Measurements from ENCODE around the gene NPHP4. TPM values are rescaled to one million over a fixed set of nuclear protein-coding genes. Genes with fewer than 3 reads are reported as not detected.

NPHP4 gene
- total RNA-seq, 1 donor: 6.5 TPM

DNA sequence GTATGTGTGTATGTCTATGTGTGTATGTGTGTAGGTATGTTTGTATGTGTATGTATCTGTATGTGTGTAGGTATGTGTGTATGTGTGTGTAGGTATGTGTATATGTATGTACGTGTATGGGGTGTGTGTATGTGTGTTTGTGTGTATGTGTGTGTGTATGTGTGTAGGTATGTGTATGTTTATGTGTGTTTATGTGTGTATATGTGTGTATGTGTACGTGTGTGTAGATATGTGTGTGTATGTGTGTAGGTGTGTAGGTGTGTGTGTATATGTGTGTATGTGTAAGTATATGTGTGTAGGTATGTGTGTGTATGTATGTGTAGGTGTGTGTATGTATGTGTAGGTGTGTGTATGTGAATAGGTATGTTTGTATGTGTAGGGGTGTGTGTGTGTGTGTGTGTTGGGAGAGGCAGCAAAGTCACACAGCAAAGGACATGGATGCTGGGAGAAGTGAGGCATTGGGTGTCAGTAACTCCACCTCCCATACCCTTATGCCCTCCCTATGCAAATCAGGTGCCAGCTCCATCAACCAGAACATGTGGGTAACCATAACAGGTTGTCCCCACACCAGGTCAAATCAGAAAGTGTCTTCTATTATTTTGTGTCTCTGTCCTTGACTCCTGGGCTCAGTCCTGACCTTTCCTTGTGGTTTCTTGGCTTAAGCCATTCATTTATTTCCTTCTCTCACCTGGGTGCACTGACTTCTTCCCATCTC, 38.5 kb upstream of the NPHP4 start:
- DNase-seq (ENCODE audit: low read depth): no peak
- H3K4me3 ChIP-seq (ENCODE audit: low read depth, low read length): no peak overlapping the region
- TF ChIP-seq, protein P1, sequence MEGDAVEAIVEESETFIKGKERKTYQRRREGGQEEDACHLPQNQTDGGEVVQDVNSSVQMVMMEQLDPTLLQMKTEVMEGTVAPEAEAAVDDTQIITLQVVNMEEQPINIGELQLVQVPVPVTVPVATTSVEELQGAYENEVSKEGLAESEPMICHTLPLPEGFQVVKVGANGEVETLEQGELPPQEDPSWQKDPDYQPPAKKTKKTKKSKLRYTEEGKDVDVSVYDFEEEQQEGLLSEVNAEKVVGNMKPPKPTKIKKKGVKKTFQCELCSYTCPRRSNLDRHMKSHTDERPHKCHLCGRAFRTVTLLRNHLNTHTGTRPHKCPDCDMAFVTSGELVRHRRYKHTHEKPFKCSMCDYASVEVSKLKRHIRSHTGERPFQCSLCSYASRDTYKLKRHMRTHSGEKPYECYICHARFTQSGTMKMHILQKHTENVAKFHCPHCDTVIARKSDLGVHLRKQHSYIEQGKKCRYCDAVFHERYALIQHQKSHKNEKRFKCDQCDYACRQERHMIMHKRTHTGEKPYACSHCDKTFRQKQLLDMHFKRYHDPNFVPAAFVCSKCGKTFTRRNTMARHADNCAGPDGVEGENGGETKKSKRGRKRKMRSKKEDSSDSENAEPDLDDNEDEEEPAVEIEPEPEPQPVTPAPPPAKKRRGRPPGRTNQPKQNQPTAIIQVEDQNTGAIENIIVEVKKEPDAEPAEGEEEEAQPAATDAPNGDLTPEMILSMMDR (IDR thresholded peaks at IDR 0.05; ENCODE audit: insufficient read depth, low read depth, low read length): no peak

DNA sequence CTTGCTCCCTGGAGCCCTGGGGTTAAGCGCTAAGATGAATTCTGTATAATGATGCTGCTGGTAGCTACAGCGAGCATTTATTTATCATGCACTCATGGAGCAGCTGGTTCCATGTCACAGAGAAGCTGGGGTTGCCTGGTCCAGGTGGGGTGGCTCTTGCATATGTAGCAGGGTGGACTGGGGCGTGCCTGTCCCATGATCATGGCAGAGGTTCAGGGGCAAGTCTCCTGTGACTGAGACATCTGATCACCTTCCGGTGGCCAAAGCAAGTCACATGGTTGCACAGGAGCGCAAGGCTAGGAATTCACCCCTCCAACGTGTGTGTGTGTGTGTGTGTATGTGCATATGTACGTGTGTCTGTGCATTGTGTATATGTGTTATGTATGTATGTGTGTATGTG, 37.9 kb upstream of the NPHP4 start:
- DNase-seq (ENCODE audit: low read depth): no peak
- H3K4me3 ChIP-seq (ENCODE audit: low read depth, low read length): no peak overlapping the region
- TF ChIP-seq, protein P1 (IDR thresholded peaks at IDR 0.05; ENCODE audit: insufficient read depth, low read depth, low read length): no peak

DNA sequence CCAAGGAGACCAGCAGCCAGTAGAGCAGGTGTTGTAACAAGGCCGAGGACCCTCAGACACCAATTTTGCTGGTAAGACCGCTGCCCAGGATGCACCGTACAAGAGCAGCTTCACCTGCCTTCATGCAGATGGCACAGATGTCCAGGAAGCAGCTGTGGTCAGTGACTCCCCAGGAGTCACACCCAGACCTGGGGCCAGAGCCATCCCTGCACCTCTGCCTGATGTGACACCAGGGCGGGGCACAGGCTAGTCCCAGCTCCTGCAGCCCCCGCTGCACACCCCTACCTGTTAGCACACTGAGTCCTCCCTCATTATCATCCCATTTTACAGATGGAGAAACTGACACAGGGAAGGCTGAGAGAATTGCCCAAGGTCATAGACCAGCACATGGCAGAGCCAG, 37.1 kb upstream of the NPHP4 start:
- TF ChIP-seq, protein P1 (IDR thresholded peaks at IDR 0.05; ENCODE audit: insufficient read depth, low read depth, low read length): no peak
- no peak overlapping the region for H3K4me3 ChIP-seq (ENCODE audit: low read depth, low read length)
- no peak for DNase-seq (ENCODE audit: low read depth)

DNA sequence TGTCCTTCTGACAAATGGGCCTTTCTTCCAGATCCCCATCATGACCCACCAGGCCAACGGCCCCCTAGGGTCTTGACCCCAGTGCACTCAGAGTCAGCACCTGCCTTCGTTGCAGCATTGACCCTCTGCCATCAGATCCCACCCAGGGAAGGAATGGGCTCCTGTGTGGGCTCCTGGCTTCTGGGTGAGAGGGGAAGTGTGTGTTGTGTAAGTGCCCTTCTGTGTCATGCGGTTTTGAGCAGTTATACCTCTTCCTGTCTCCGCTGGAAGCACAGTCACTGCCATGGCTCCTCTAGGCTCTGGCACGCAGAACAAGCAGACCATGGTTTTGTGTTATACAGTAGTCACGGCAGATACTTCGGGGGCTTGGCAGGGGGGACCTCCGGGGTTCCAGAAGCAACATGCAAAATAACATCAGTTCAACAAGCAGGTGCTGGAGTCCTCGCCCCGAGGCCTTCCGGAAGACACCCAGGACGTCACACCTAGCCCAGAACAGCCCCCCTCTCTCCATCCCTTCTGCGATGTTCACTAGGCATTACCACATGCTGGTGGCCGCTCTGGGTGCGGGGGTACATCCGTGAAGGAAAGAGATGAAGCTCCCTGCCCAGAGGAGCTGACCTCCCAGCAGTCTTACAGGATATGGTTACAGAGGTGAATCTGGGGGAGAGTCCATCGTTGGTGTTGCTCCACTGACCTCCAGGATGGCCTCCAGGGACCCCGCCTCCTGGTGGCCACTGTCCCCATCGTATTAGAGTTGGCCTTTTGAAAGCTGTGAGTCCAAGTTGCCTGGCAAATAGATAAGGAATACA, 36.0 kb upstream of the NPHP4 start:
- DNase-seq (ENCODE audit: low read depth): no peak
- TF ChIP-seq, protein P1 (IDR thresholded peaks at IDR 0.05; ENCODE audit: insufficient read depth, low read depth, low read length): no peak

DNA sequence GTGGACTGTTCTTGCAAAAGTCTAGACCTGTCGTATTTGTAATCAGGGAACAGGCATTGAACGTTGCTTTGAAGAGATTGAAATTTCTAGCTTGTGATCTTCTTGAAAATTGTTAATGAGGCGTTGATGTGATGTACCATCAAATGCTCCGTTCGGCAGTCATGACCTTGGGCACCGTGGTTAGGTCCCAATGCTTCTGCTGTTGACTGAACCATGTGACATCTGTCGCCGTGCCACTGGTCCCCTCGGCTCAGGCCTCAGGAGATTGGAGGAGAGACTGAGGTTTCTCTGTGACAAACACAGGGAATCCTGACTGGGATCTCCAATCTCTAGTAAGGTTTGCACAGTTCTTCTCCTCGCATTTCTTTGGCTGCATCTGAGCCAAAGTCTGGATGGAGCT, 35.4 kb upstream of the NPHP4 start:
- TF ChIP-seq, protein P1 (IDR thresholded peaks at IDR 0.05; ENCODE audit: insufficient read depth, low read depth, low read length): no peak
- H3K4me3 ChIP-seq (ENCODE audit: low read depth, low read length): no peak overlapping the region
- DNase-seq (ENCODE audit: low read depth): no peak

More for the DNA sequence above, 36.0 kb upstream of the NPHP4 start:
- H3K4me3 ChIP-seq (ENCODE audit: low read depth, low read length): no peak overlapping the region

DNA sequence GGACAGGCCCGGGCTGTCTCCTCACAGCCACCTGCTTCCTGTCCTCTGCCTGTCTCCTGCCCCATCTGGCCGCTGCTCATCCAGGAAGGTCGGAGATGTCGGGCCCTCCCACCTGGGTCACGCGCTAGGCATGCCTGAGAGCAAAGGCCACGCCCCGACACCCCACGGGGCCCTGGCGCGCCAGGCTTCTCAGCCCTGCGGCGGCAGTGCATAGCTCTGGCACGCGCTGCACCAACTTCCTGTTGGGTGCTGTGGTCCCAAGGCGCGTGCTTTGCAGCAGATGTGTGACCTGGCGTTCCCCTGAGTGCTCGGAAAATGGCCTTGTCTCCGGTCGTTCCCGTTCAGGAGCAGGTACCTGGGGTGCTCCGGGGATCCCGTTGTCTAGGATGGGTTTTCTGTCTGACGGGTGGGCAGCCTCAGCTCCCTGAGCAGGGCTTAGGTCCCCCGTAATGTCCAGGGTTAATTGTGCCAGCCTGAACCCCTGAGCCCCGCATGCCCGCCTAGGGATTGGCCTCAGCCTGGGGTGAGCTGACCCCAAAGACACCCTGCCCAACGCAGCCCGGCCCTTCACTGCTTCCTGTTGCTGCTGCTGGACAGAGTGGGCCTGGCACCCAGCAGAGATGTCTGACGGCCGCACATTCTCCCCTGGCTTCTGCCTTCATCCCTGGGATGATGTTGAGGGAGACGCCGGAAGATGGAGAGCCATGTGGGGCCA, 34.0 kb upstream of the NPHP4 start:
- TF ChIP-seq, protein P1 (IDR thresholded peaks at IDR 0.05; ENCODE audit: insufficient read depth, low read depth, low read length): no peak
- H3K4me3 ChIP-seq (ENCODE audit: low read depth, low read length): no peak overlapping the region
- peak; percentile 8 for DNase-seq (ENCODE audit: low read depth)

Data from fibroblast of villous mesenchyme (primary cell).